Vagina (tissue), 2 donors: ENCODE measurements around the gene B4GALNT3. TPM values are rescaled to one million over a fixed set of nuclear protein-coding genes. Genes with fewer than 3 reads are reported as not detected.

Source experiments
- DNase-seq, 2 donors: peaks; one replicate each; pipeline ENCODE4 v3.0.0-alpha.2; 2017; ENCODE audit errors: extremely low spot score in 2 of 2
- H3K27ac ChIP-seq: fragments of 200-600 bp; sonication (generic); one replicate; pipeline ENCODE4 v1.5.1; 2019
- H3K27me3 ChIP-seq: fragments of 200-600 bp; sonication (generic); one replicate; pipeline ENCODE4 v1.5.1; 2019
- H3K36me3 ChIP-seq, 2 donors: fragments of 200-600 bp; sonication (generic); one replicate each; pipeline ENCODE4 v1.5.1; 2017 to 2019
- H3K4me1 ChIP-seq: fragments of 200-600 bp; sonication (generic); one replicate; pipeline ENCODE4 v1.5.1; 2019
- H3K4me3 ChIP-seq, 2 donors: fragments of 200-600 bp; sonication (generic); 1 replicate in 1 of 2; 2 replicates in 1 of 2; pipeline ENCODE4 v1.5.1; 2016 to 2019
- H3K9me3 ChIP-seq: fragments of 200-600 bp; sonication (generic); one replicate; pipeline ENCODE4 v1.5.1; 2019
- POLR2A ChIP-seq, 2 donors: fragments of 450-650 bp; IDR thresholded peaks; one replicate each; pipeline ENCODE4 v1.6.1; 2017; ENCODE audit warnings: antibody characterized with exemption in 2 of 2, mild to moderate bottlenecking in 2 of 2, moderate library complexity in 2 of 2
- POLR2AphosphoS5 ChIP-seq, 2 donors: sonication (generic); formaldehyde crosslinking; IDR thresholded peaks; one replicate each; pipeline ENCODE4 v1.9.0; 2017; ENCODE audit warnings: antibody characterized with exemption in 2 of 2, mild to moderate bottlenecking in 2 of 2, low read depth in 1 of 2; ENCODE audit not compliant: insufficient read depth in 1 of 2
- intact Hi-C: fragments of 100-400 bp; cut with DNase I; formaldehyde crosslinking; loops from one replicate; pipeline ENCODE4 v1.15.1; 2023
- total RNA-seq: library from RNA; depleted of rRNA; stranded (reverse); fragments of >200 nt; gene quantifications from one replicate; pipeline ENCODE4 v1.2.3, GENCODE V29; 2016
- TF ChIP-seq, protein P1 (sequence below), 3 experiments: fragments of 450-650 bp in 2 of 3; fragments of 200-600 bp in 1 of 3; sonication (generic) in 1 of 3; IDR thresholded peaks; one replicate each; pipeline ENCODE4 v1.5.1; 2017 to 2019; ENCODE audit warnings: antibody characterized with exemption in 3 of 3, mild to moderate bottlenecking in 2 of 3, moderate library complexity in 2 of 3

The B4GALNT3 gene
- total RNA-seq, 1 donor from 2014 or later: 13.3 TPM

DNA sequence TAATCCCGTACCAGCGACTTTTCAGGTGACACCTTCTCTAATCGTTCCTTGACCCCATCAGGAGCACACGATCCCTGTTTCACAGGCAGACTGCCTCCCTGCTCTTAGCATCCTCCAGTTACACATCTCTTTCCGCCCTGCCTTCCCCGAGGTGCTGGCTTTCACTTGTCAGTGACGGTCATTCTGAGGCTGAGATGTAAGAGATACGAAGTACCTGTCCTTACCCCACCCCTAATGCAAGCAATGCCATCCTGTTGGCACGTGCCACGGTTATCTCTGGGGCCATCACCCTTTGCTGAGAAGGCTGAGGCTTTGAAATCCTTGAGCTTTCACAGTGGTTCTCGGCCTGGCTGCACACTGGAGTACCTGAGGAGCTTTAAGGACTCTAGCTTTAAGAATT is 24.4 kb downstream of the B4GALNT3 start:
- TF ChIP-seq POLR2A (IDR thresholded peaks at IDR 0.05) (no peak), POLR2AphosphoS5 (IDR thresholded peaks at IDR 0.05; ENCODE audit: insufficient read depth in 1 of 2, low read depth in 1 of 2) (no peak)
- TF ChIP-seq, protein P1, sequence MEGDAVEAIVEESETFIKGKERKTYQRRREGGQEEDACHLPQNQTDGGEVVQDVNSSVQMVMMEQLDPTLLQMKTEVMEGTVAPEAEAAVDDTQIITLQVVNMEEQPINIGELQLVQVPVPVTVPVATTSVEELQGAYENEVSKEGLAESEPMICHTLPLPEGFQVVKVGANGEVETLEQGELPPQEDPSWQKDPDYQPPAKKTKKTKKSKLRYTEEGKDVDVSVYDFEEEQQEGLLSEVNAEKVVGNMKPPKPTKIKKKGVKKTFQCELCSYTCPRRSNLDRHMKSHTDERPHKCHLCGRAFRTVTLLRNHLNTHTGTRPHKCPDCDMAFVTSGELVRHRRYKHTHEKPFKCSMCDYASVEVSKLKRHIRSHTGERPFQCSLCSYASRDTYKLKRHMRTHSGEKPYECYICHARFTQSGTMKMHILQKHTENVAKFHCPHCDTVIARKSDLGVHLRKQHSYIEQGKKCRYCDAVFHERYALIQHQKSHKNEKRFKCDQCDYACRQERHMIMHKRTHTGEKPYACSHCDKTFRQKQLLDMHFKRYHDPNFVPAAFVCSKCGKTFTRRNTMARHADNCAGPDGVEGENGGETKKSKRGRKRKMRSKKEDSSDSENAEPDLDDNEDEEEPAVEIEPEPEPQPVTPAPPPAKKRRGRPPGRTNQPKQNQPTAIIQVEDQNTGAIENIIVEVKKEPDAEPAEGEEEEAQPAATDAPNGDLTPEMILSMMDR (IDR thresholded peaks at IDR 0.05): no peak
- DNase-seq: no peak
- Histone ChIP-seq H3K4me3 (no peak overlapping the region), H3K36me3 (no peaks in the 10 kb centered on the region), H3K9me3 (no peaks in the 10 kb centered on the region), H3K4me1 (peaks cover 7% of the 10 kb centered on the region), H3K27ac (no peak overlapping the region), H3K27me3 (no peaks in the 10 kb centered on the region)
- intact Hi-C loops: no loop called here

GRCh38 chr12:490260-490659 is 30.5 kb downstream of the B4GALNT3 start:
- Histone ChIP-seq H3K36me3 (no peaks in the 10 kb centered on the region), H3K27ac (no peak overlapping the region), H3K4me1 (no peaks in the 10 kb centered on the region), H3K4me3 (no peak overlapping the region), H3K9me3 (no peaks in the 10 kb centered on the region), H3K27me3 (no peaks in the 10 kb centered on the region)
- intact Hi-C loops: no loop called here
- DNase-seq: no peak
- TF ChIP-seq POLR2A (IDR thresholded peaks at IDR 0.05) (no peak), POLR2AphosphoS5 (IDR thresholded peaks at IDR 0.05; ENCODE audit: insufficient read depth in 1 of 2, low read depth in 1 of 2) (no peak)
- TF ChIP-seq, protein P1 (IDR thresholded peaks at IDR 0.05): no peak

GRCh38 chr12:495466-495865 is 35.7 kb downstream of the B4GALNT3 start:
- TF ChIP-seq POLR2AphosphoS5 (IDR thresholded peaks at IDR 0.05; ENCODE audit: insufficient read depth in 1 of 2, low read depth in 1 of 2) (no peak), POLR2A (IDR thresholded peaks at IDR 0.05) (no peak)
- TF ChIP-seq, protein P1 (IDR thresholded peaks at IDR 0.05): no peak
- intact Hi-C loops: no loop called here

DNA sequence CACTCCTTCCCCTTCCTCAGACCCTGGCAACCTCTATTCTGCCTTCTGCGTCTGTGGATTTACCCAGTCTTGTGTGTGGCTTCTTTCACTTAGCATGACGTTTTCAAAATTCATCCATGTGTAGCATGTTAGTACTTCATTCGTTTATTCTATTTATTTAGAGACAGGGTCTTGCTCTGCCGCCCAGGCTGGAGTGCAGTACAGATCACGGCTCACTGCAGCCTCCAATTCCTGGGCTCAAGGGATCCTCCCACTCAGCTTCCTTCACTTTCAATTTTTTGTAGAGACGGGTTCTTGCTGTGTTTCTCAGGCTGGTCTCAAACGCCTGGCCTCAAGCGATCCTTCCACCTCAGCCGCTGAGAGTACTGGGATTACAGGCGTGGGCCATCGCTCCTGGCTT is 37.0 kb downstream of the B4GALNT3 start:
- H3K4me3 ChIP-seq: no peak overlapping the region
- TF ChIP-seq, protein P1 (IDR thresholded peaks at IDR 0.05): no peak
- TF ChIP-seq POLR2A (IDR thresholded peaks at IDR 0.05) (no peak), POLR2AphosphoS5 (IDR thresholded peaks at IDR 0.05; ENCODE audit: insufficient read depth in 1 of 2, low read depth in 1 of 2) (no peak)
- H3K36me3 ChIP-seq: no peaks in the 10 kb centered on the region
- H3K27me3 ChIP-seq: no peaks in the 10 kb centered on the region
- no peak for DNase-seq
- no peak overlapping the region for H3K27ac ChIP-seq
- intact Hi-C loops: no loop called here
- H3K9me3 ChIP-seq: no peaks in the 10 kb centered on the region
- H3K4me1 ChIP-seq: no peaks in the 10 kb centered on the region

More at GRCh38 chr12:495466-495865, 35.7 kb downstream of the B4GALNT3 start:
- H3K4me1 ChIP-seq: no peaks in the 10 kb centered on the region
- H3K36me3 ChIP-seq: no peaks in the 10 kb centered on the region
- H3K27me3 ChIP-seq: no peaks in the 10 kb centered on the region
- no peak overlapping the region for H3K4me3 ChIP-seq
- H3K9me3 ChIP-seq: no peaks in the 10 kb centered on the region
- no peak overlapping the region for H3K27ac ChIP-seq
- DNase-seq: no peak

DNA sequence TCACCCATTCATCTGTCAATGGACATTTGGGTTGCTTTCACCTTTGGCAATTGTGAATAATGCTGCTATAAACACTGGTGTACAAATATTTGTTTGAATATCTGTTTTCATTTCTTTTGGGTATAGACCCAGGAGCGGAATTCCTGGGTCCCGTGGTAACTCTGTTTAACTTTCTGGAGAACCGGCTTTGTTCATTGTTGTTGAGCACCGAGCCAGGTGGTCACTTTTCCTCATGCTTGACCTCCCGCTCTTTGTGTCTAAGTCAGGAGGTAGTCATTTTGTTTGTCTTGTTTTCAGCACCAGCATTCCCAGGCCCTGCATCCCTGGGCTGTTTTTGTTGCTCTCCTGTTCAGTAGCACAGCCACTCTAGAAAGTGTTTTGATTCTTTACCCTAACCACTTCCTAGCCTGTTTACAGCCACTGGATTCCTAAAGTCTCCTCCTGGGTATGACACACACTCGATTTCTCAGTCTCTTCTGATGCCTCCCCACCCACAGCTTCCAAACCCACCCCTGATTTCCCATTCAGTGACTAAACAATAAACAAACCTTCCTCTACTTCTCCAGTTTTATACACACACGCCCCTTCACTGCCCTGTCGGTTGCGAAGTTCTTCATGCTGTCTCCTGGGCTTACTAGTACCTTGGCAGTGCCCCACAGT is 37.9 kb downstream of the B4GALNT3 start:
- Histone ChIP-seq H3K4me1 (no peaks in the 10 kb centered on the region), H3K27me3 (no peaks in the 10 kb centered on the region), H3K4me3 (no peak overlapping the region), H3K27ac (no peak overlapping the region), H3K9me3 (no peaks in the 10 kb centered on the region), H3K36me3 (no peaks in the 10 kb centered on the region)
- intact Hi-C loops: no loop called here
- no peak for DNase-seq
- TF ChIP-seq POLR2AphosphoS5 (IDR thresholded peaks at IDR 0.05; ENCODE audit: insufficient read depth in 1 of 2, low read depth in 1 of 2) (no peak), POLR2A (IDR thresholded peaks at IDR 0.05) (no peak)
- TF ChIP-seq, protein P1 (IDR thresholded peaks at IDR 0.05): no peak
